Glomerular endothelial cell (primary cell): ENCODE data around the gene LMOD3. TPM values are rescaled to one million over a fixed set of nuclear protein-coding genes. Genes with fewer than 3 reads are reported as not detected.
A peak's percentile ranks its signal among the peaks of the same experiment; 100 is the strongest.

Experiments
- DNase-seq: peaks from one replicate; pipeline ENCODE4 v3.0.0-alpha.2; 2011; ENCODE audit warnings: low read depth, low spot score; ENCODE audit errors: extremely low read depth
- total RNA-seq: library from RNA; depleted of rRNA; stranded (reverse); fragments of >200 nt; gene quantifications from 2 replicates; pipeline ENCODE4 v1.2.3, GENCODE V29; 2015

LMOD3 gene
- total RNA-seq, 1 donor from 2014 or later, result not detected

DNA sequence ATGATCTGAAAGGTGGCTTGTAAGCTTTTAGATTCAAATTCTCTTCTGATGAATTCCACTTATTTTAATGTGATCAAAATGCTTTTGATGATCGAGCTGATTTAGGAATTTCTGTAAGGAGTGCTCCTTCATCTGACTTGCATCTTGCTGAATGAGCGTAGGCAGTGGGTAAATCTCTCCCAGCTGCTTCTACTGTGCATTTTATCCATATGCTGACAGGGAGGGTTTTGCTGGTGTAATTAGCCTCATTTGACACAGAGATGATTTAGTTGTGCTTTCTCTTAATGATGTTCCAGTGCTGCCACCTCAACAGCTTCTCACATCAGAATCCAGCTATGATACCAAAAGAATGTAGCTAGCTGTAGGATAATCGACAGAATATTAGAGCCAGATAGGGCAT lies 3.8 kb upstream of the LMOD3 start:
- DNase-seq, result no peak

DNA sequence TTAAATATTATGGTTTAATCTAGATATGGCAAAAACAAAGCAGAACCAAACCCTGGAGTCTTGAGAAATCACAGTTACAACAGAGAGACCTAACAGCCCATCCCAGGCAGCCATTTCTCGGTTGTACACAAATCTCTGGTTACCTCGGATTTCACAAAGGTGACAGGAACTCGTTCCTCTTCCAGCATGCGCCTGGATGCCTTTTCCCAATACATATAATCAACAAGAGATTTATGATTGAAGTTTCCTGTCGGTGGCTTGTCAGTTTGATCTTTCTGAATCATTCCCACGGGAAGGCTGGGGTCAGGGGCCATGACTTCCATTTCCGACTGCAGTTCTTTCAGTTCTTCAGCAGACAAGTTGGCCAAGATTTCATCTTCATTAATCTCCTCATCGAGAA lies 445 bp downstream of the LMOD3 start:
- DNase-seq, result no peak

DNA sequence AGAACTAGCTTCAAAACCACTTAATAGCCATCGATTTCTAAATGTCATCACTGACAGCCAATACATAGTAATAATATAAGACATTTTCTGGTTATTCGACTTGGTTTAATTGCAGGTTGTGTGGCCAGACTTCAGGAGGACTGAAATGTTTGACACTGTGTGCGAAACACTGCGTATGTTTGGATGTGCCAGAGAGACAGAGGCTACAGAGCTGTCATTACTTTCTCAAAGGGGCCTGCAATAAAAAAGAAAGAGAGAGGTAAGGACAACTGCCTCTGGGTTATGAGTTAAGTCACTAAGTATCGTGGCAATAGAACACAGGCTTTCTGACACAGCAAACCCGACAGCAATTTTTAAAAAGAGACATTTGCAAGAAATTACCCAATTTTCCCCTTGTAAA lies 882 bp downstream of the LMOD3 start:
- no peak for DNase-seq

DNA sequence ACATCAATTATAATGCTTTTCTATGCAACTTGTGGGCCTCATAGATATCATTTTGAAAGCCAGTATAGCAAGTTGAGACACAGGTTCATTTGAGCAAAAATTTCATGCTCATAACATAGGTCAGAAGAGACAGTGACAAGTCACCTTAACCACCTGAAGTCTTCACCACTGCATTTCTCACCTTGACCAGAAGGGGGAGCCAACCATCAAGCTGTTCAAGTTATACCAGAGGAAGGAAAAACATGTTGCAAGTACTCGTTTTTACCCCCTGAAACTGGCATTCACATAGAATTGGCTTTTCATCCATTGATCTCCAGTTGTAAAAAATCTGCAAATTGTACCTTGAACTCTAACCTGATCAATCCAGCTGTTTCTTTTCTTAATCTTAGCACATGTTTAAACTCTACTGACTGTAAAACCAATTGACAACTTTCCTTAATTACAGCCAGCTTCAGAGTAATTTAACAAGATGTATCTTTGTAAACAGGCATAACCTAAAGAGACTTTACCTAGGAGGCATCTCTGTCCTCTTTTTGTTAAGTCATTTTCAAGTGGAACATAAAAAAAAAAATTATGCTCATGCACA lies 1.4 kb downstream of the LMOD3 start:
- peak; percentile 69 for DNase-seq

DNA sequence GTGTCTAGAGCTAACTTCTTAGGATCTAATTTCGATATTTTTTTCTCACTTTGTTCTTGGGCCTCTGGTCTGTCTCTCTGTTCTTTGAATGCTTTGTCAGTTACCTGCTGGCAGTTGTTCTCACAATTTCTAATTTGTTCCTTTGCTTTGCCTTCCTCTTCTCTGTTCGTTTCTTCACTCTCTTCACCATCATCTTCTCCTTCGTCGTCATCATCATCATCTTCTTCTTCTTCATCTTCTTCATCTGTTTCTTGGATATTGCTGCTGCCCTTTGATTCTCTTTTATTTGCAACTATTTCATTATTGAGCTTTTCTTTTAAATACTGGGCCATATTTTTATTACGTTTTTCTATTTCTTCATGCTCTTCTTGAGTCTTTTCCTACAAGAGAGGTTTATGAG lies 2.7 kb downstream of the LMOD3 start:
- DNase-seq, result no peak

DNA sequence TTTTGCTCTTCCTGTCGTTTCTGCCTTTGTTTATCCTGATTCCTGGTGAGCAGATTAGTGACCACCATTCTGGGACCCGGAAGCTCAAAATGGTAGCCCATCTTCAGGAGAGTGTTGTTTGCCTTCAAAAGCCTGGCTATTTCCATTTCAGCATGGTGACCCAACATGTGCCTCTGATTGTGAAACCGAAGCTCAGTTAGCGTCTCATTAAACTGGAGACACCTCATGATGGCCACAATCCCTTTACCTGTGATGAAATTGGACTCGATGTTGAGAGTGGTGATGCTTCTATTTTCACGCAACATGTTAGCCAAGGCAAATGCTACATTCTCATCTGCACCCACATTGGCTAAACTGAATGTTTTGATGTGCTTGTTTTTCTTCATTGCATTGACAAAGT lies 3.3 kb downstream of the LMOD3 start:
- no peak for DNase-seq

DNA sequence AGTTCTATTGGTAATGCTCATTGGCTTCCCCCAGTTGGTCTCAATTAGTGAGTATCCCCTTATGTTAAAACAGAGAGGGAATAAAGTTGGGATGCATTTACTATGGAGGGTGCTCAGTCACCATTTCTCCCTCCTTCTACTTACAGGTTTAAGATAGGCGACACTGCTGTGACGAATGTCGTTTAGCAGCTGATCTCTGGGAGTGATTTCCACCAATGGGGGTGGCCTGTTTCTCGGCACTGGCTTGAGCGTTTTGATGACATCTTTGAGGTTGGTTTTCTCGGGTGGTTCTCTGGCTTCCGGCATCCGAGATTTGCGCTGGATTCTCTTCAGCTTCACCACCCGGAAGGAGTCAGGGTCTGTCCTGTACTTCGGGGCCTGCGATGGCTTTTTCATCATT lies 3.8 kb downstream of the LMOD3 start:
- DNase-seq, result no peak

DNA sequence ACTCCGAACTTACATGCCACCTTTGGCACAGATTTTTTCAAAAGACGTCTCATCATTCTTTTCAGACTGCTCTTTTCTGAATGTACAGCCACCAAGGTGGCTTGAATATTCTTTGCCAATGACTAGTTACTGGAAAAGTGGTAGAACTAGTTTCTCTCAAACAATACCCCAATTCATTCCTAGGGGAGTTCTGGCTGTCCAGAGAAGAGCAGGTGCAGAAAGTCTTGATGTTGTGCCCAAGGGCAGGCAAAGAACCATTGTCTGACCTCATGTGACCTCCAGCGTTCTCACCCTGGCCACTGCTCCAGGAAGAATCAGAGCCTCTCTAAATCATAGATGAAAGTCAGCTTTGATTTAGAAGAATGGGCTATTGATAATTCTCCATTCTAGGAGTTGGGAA lies 5.5 kb downstream of the LMOD3 start:
- no peak for DNase-seq

DNA sequence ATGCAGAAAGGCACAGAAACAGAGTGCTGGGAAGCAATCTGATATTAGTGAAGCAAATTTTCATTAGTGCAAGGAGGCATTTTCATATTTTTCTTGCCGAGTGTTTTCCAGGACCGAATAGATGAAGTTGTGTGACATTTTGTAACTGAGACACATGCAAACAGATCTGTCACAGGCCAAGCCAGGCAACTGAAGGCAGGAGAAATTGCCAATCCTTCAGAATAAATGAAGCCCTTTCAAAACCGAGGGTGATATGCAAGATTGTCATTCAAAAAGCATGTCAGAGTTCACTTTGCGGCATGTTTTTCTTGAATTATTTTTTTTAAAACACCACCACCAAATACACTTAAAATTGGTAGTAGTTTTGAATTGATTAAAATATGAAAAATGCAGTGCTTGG lies 6.2 kb downstream of the LMOD3 start:
- no peak for DNase-seq

DNA sequence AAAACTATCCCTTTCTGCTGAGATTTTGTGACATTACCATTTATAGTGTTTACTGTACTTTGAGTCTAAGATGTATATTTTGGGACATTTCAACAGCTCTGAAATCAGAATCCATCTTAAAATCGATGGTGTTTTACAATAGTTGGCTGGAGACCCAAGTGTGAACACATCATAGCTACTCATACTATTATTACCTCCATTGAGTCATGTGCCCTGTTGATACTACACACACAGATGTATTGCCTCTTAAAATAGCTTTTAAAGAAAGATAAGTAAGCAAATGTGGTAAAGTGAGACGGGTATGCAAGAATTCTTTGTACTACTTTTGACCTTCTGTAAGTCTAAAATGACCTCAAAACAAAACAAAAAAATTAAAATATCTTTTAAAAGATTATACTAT lies 6.7 kb downstream of the LMOD3 start:
- DNase-seq, result no peak

DNA sequence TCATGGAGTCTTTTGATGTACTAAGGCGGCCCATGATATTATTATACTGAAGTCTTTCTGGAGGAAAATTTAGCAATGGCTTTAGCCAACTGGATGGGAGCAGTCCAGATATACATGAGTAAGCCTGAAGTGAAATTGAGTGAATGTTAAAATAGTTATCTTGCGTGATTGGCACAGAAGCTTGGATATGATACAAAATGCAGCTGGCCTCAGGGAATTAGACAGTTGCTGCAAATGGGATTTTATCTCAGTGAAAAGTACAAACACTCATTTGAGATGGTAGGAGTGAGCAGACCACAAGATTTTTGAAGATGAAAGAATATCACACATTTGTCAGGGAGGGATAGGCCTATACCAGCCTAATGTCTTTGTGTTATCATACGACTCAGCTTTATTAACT lies 8.9 kb downstream of the LMOD3 start:
- no peak for DNase-seq

DNA sequence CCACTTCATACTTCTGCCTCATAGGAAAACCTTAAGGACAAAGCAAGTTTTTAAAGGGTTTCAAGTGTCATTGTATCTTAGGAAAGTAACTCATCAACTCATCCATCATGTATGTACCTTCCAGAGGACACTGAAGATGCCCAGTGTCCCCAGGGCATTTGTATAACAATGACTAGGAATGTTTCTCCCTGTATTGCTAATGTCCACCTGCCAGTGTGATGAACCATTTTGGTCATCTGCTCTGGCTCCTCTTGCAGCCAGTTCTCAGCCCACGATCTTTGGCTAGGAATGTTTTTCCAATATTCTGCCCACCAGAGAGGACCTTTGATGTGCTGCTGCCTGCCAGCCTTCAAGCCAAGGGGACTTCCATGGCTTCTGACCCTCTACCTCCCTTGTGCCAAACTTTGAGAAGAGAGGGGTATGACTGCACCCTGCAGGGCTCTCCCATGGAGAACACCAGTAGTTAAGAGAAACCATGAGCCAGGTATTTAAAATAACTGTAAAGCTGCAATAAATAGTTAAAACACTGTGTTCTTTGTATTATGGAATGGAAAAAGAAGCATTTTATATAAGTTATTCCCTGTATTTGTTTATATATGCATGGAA lies 11.4 kb downstream of the LMOD3 start:
- no peak for DNase-seq

DNA sequence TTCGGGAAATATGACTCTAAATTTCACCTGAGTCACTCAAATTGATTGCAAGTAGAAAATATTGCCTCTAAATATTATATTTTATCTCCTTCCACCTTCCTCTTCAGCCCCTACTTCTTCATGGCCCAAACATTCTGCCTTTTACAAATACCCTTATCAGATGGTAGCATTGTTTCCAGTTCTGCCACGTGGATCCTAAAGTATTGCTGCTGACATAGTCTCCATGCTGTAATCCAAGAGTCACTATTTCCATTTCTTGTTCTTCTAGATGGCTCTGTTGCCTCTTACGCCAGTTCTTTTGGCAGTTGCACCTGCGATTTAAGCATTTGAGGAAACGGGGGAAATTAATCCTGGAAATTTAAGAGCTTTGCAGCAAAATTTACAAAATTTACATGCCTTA lies 13.6 kb downstream of the LMOD3 start:
- no peak for DNase-seq

DNA sequence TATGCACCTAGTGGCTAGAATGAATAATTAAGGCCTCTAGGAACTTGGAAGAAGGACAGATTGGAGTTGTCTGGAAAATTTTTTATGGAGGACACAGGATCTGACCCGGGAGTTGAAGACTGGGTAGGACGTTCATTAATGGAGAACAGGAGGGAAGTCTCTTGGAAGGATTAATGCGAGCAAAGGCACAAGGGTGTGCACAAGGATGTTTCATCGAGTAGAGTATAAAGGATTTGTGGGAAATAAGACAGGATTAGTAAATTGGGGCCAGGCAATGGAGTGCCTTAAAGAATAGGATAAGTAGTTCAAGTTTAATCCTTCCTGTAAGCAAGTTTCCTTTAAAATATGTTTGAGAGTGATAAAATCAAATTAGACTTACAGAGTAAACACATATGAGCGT lies 14.6 kb downstream of the LMOD3 start:
- no peak for DNase-seq

DNA sequence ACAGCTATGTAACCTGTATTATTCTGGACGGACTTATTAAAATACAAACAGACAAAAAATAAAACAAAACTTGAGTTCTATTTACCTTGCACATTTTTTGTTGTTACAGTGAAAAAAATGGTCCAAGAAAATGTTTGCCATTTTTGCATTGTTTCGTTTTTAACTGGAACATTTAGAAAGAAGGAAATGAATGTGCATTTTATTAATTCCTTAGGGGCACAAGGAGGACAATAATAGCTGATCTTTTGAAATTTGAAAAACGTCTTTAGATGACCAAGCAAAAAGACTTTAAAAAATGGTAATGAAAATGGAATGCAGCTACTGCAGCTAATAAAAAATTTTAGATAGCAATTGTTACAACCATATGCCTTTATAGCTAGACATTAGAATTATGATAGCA lies 17.1 kb downstream of the LMOD3 start:
- no peak for DNase-seq

DNA sequence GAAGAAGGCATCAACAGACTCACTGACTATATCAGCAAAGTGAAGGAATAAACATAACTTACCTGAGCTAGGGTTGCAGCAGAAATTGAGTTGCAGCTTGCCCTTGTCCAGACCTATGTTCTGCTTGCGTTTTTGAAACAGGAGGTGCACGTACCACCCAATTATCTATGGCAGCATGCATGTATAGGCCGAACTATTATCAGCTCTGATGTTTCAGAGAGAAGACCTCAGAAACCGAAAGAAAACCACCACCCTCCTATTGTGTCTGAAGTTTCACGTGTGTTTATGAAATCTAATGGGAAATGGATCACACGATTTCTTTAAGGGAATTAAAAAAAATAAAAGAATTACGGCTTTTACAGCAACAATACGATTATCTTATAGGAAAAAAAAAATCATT lies 17.8 kb downstream of the LMOD3 start:
- DNase-seq, result no peak

DNA sequence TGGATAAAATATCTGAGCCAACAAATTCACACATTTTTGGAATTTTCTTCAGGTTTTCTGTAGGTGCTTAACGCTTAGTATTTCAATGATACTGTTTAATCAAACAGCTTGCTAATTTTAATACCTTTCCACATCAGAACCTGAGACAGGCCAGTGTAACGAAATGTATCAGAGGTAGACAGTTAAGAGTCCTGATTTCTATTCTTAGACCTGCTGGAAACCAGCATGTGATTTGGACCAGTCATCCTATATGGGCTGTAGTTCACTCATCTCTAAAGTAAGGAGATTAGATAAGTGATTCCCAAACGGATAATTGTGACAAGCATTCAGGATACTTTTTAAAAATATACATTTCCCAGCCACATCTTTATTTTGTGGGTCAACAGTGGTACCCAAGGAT lies 19.3 kb downstream of the LMOD3 start:
- no peak for DNase-seq

DNA sequence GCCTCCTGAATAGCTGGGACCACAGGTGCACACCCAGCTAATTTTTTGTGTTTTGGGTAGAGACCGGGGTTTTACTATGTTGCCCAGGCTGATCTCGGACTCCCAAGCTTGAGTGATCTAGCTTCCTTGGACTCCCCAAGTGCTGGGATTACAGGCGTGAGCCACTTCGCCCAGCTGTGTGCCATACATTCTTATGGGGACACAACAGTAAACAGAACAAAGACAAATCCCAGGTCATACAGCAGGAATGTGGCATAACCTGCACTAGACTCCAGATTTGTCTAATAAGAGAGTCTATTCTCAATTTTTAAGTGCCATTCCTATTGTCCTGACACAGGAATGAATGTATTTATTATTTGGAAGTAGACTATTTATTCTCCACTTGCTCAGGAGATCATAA lies 20.0 kb downstream of the LMOD3 start:
- no peak for DNase-seq

DNA sequence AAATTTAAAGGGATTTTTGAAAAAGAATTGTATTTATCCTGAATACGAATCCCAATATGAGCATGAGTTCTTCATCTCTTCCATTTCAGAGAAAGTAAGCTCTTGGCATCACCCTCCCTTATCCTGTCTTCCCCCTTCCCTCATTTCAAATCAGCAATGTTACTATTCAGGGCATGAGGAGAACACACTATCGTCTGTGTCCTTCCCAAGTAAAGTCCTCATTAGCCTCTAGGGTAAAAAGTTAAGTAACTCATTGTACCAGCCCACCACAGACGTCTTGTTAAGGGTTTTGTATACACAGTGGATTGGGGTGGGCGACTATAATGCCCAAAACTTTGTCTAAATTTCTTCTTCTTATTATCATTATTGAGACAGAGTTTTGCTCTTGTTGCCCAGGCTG lies 22.8 kb downstream of the LMOD3 start:
- no peak for DNase-seq

DNA sequence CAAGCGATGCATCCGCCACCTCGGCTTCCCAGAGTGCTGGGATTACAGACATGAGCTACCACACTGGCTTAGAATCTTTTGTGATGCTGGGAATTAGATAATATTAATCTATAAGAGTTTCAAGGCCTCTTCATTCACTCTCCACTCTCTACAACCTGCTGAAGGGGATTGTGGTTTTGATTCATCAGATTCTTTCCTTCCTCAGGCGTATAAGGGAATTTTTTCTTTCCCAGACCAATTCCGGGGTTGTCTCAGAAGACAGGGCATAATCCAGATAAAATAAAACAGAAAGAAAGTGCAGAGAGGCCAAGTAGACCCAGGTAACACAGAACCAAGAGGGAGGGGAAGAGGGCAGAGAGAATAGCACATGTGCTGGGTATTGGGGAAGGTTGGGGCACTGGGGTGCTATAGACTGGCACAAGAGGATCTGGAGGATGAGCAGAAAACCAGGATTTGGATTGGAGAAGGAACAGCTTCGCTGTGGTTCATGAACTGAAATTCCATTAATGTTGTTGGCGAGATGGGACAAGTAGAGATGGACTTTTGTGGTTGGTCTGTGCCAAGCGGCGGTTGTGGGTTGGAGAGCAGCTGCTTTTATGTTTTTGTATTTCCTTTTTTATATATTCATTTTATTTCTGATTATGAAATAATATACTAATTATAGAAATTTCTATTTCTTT lies 24.8 kb downstream of the LMOD3 start:
- DNase-seq, result no peak

DNA sequence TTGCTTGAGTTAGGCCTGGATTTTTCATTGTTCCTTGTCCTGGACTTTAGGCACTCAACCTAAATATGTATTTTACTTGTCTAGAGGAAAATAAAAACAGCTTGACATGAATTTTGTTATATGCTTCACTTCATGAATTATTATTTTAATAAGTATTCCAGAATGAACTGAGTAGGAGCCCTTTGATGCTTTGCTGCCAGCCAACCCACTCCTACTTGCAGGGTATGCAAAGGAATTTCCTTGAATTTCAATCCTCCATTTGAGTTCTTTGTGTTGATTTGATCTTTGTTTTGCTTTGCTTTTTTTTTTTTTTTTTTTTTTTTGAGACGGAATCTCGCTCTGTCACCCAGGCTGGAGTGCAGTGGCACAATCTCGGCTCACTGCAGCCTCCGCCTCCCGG lies 26.1 kb downstream of the LMOD3 start:
- no peak for DNase-seq

DNA sequence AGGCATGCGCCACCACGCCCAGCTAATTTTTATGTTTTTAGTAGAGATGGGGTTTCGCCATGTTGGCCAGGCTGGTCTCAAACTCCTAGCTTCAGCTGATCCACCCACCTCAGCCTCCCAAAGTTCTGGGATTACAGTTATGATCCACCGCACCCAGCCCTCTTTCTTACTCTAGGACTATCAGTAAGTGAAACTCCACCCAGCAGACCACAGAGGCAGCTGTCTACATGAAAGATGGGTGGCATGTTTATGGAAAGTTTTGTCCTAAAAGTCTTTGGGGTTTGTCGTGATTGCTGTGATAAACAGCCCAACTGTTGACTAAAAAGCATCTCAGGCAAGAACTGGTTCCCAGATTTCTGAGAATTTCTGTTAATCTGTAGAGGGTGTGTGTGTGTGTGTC lies 26.8 kb downstream of the LMOD3 start:
- no peak for DNase-seq
